ENCODE data around the gene RPP40.

RPP40 gene

GRCh38 chr6:4979426-4979825 lies 24.4 kb downstream of the RPP40 start:
- H3K4me3 ChIP-seq (ENCODE audit: low read depth, low read length), result no peak overlapping the region
- TF ChIP-seq, protein P1, sequence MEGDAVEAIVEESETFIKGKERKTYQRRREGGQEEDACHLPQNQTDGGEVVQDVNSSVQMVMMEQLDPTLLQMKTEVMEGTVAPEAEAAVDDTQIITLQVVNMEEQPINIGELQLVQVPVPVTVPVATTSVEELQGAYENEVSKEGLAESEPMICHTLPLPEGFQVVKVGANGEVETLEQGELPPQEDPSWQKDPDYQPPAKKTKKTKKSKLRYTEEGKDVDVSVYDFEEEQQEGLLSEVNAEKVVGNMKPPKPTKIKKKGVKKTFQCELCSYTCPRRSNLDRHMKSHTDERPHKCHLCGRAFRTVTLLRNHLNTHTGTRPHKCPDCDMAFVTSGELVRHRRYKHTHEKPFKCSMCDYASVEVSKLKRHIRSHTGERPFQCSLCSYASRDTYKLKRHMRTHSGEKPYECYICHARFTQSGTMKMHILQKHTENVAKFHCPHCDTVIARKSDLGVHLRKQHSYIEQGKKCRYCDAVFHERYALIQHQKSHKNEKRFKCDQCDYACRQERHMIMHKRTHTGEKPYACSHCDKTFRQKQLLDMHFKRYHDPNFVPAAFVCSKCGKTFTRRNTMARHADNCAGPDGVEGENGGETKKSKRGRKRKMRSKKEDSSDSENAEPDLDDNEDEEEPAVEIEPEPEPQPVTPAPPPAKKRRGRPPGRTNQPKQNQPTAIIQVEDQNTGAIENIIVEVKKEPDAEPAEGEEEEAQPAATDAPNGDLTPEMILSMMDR (IDR thresholded peaks at IDR 0.05; ENCODE audit: borderline replicate concordance, insufficient read depth, low read depth, low read length), result no peak

GRCh38 chr6:4977468-4977867 lies 26.4 kb downstream of the RPP40 start:
- TF ChIP-seq, protein P1 (IDR thresholded peaks at IDR 0.05; ENCODE audit: borderline replicate concordance, insufficient read depth, low read depth, low read length), result no peak
- no peak overlapping the region for H3K4me3 ChIP-seq (ENCODE audit: low read depth, low read length)

- H3K4me3 ChIP-seq (ENCODE audit: low read depth, low read length), result no peak overlapping the region
- TF ChIP-seq, protein P1 (IDR thresholded peaks at IDR 0.05; ENCODE audit: borderline replicate concordance, insufficient read depth, low read depth, low read length), result no peak
Measured at GRCh38 chr6:4975506-4975905, 28.3 kb downstream of the RPP40 start.

DNA sequence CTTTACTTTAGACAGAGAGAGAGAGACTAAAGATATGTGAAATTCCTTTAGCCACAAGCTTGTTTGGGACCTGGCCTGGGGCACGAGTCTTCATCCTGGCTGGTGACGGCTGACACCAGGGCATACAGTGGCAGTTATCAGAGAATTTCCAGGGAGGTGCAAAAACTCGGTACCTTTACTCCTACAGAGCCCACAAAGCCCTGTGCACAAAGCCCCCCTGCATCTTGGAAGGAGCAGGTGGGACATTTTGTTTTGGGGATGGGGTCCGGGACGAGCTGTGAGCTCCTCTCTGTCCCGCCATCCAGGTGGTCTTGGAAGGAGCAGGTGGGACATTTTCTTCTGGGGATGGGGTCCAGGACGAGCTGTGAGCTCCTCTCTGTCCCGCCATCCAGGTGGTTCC lies 28.9 kb downstream of the RPP40 start:
- no peak overlapping the region for H3K4me3 ChIP-seq (ENCODE audit: low read depth, low read length)
- TF ChIP-seq, protein P1 (IDR thresholded peaks at IDR 0.05; ENCODE audit: borderline replicate concordance, insufficient read depth, low read depth, low read length), result no peak

DNA sequence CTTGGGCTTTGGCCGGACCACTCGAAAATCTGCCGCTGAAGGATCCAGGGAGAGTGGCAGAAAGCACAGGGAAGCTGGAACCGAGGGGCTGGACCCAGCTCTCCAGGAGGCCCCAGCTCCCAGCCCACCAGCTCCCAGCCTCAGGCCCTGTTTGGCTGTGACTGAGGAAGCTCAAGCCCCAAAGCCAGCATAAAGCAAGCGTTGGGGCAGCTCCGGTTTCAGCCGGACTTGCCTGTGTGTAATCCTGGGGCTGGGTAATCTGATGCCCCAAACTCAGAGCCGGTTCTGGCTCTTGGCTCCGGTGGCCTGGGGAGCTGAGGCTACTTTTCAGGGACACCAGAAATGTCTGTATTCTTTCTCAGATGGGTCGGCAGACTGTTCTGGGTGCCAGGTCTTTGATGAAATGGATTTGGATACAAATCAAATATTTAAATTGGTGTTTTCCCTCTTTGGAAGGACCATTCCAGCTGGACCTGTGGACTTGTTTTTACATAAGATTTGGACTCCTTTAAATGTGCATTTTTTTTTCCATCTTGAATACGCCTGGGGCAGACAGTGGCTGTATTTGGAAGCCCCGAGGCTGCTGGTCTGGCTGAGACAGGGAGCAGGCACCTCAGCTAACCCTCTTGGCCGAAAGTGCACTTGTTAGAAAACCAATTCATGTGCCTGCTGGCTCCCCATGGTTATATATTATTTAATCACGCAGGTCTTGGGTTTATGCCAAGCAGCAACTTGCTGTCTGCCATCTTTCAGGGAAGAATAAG lies 29.7 kb downstream of the RPP40 start:
- TF ChIP-seq, protein P1 (IDR thresholded peaks at IDR 0.05; ENCODE audit: borderline replicate concordance, insufficient read depth, low read depth, low read length), result no peak
- H3K4me3 ChIP-seq (ENCODE audit: low read depth, low read length), result no peak overlapping the region

DNA sequence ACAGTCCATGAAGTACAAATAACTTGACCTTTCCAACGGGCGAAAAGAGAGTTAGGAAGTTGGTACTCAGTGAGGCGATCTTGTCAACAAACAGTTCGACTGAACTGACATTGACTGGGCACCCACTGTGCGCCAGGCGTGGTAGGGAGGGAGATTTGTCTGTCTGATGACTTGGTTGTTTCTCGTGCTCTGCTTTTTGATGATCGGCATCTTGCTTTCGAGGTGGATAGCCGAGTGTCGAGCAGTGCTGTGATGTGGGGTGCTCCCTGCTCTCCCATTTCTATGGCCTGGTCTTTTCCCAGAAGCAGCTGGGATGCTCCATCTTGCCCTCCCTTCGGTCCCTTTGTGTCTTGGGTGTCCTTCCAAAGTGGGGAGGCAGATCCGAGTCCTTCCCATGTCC lies 30.4 kb downstream of the RPP40 start:
- TF ChIP-seq, protein P1 (IDR thresholded peaks at IDR 0.05; ENCODE audit: borderline replicate concordance, insufficient read depth, low read depth, low read length), result no peak

DNA sequence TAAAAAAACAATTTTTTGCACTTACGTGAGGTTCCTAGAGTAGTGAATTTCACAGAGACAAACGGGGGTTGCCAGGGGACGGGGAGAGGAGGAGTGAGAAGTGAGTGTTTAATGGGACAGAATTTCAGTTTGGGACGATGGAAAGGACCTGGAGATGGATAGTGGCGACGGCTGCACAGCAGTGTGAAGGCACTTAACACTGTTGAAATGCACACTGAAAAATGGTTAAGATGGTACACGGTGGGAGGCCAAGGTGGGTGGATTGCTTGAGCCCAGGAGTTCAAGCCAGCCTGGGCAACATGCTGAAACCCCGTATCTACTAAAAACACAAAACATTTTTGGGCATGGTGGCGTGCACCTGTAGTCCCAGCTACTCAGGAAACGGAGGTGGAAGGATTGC lies 31.4 kb downstream of the RPP40 start:
- TF ChIP-seq, protein P1 (IDR thresholded peaks at IDR 0.05; ENCODE audit: borderline replicate concordance, insufficient read depth, low read depth, low read length), result no peak
- no peak overlapping the region for H3K4me3 ChIP-seq (ENCODE audit: low read depth, low read length)

More for the DNA sequence above, 30.4 kb downstream of the RPP40 start:
- H3K4me3 ChIP-seq (ENCODE audit: low read depth, low read length), result no peak overlapping the region

Measured in GM12875 (cell line).